Liver (tissue), 9 donors: ENCODE measurements around the gene PCDHA11. TPM values are rescaled to one million over a fixed set of nuclear protein-coding genes. Genes with fewer than 3 reads are reported as not detected.
A peak's percentile ranks its signal among the peaks of the same experiment; 100 is the strongest.
"Not testable (repeated sequence)": the region's sequence is repeated elsewhere in the genome, so short reads cannot be mapped to it uniquely, and the experiment has no call there.

Source experiments
- DNase-seq: peaks from one replicate; pipeline ENCODE4 v3.0.0-alpha.2; 2017; ENCODE audit warnings: low spot score
- H3K27ac ChIP-seq, 2 donors: one replicate each; pipeline ENCODE4 v1.7.0; 2013; ENCODE audit warnings: inconsistent platforms in 2 of 2, low read length in 2 of 2, control low read depth in 1 of 2, low read depth in 1 of 2, mild to moderate bottlenecking in 1 of 2
- H3K27me3 ChIP-seq, 4 donors: one replicate each; pipeline versions ENCODE4 v1.6.1 to v1.7.0; 2013; ENCODE audit warnings: low read length in 3 of 4, inconsistent platforms in 1 of 4, mild to moderate bottlenecking in 1 of 4, moderate library complexity in 1 of 4; ENCODE audit not compliant: control insufficient read depth in 4 of 4, insufficient read depth in 4 of 4
- H3K36me3 ChIP-seq, 4 donors: one replicate each; pipeline versions ENCODE4 v1.6.1 to v1.7.0; 2013; ENCODE audit warnings: low read length in 3 of 4, mild to moderate bottlenecking in 3 of 4, low read depth in 1 of 4, moderate library complexity in 1 of 4; ENCODE audit not compliant: control insufficient read depth in 4 of 4, insufficient read depth in 3 of 4
- H3K4me1 ChIP-seq, 4 donors: one replicate each; pipeline versions ENCODE4 v1.6.1 to v1.7.0; 2013; ENCODE audit warnings: low read length in 3 of 4, mild to moderate bottlenecking in 3 of 4, moderate library complexity in 1 of 4; ENCODE audit not compliant: control insufficient read depth in 4 of 4, insufficient read depth in 4 of 4
- H3K4me3 ChIP-seq, 3 donors: one replicate each; pipeline versions ENCODE4 v1.6.1 to v1.7.0; 2013; ENCODE audit warnings: low read length in 3 of 3, control low read depth in 1 of 3, low read depth in 1 of 3, mild to moderate bottlenecking in 1 of 3
- H3K9ac ChIP-seq, 2 donors: one replicate each; pipeline ENCODE4 v1.7.0; 2013; ENCODE audit warnings: low read length in 2 of 2, mild to moderate bottlenecking in 2 of 2, moderate library complexity in 2 of 2, control low read depth in 1 of 2, low read depth in 1 of 2
- H3K9me3 ChIP-seq, 4 donors: one replicate each; pipeline versions ENCODE4 v1.6.1 to v1.7.0; 2013; ENCODE audit warnings: low read length in 3 of 4; ENCODE audit not compliant: control insufficient read depth in 4 of 4
- CTCF ChIP-seq: fragments of 150-350 bp; IDR thresholded peaks from 2 replicates; pipeline ENCODE4 v1.5.1; 2017; ENCODE audit warnings: improper control_type of control experiment, low read depth, low read length; ENCODE audit not compliant: missing input control
- EGR1 ChIP-seq, 2 donors: IDR thresholded peaks; 2 replicates each; pipeline ENCODE4 v1.6.1; 2016 to 2018; ENCODE audit warnings: antibody characterized with exemption in 2 of 2, low read depth in 2 of 2
- FOXA1 ChIP-seq: IDR thresholded peaks from 2 replicates; pipeline ENCODE4 v1.6.1; 2016; ENCODE audit warnings: antibody characterized with exemption
- GABPA ChIP-seq, 2 donors: IDR thresholded peaks in 1 of 2; conservative IDR thresholded peaks in 1 of 2; 2 replicates each; pipeline ENCODE4 v1.6.1; 2016; ENCODE audit warnings: antibody characterized with exemption in 2 of 2, mild to moderate bottlenecking in 1 of 2, moderate library complexity in 1 of 2
- HNF4A ChIP-seq, 2 donors: conservative IDR thresholded peaks; 2 replicates each; pipeline ENCODE4 v1.6.1; 2016; ENCODE audit warnings: antibody characterized with exemption in 2 of 2, mild to moderate bottlenecking in 2 of 2
- JUND ChIP-seq, 2 donors: IDR thresholded peaks; 2 replicates each; pipeline ENCODE4 v1.6.1; 2016; ENCODE audit warnings: antibody characterized with exemption in 2 of 2
- MAX ChIP-seq: IDR thresholded peaks from 2 replicates; pipeline ENCODE4 v1.6.1; 2016; ENCODE audit warnings: antibody characterized with exemption
- NR2F2 ChIP-seq: IDR thresholded peaks from 2 replicates; pipeline ENCODE4 v1.6.1; 2016; ENCODE audit warnings: antibody characterized with exemption
- RAD21 ChIP-seq, 2 donors: IDR thresholded peaks; 2 replicates each; pipeline ENCODE4 v1.6.1; 2016; ENCODE audit warnings: antibody characterized with exemption in 2 of 2, mild to moderate bottlenecking in 2 of 2
- REST ChIP-seq: IDR thresholded peaks from 2 replicates; pipeline ENCODE4 v1.6.1; 2016; ENCODE audit warnings: antibody characterized with exemption, mild to moderate bottlenecking
- RXRA ChIP-seq, 2 donors: IDR thresholded peaks; 2 replicates each; pipeline ENCODE4 v1.6.1; 2017 to 2018; ENCODE audit warnings: antibody characterized with exemption in 2 of 2, mild to moderate bottlenecking in 1 of 2
- SP1 ChIP-seq: IDR thresholded peaks from 2 replicates; pipeline ENCODE4 v1.6.1; 2018; ENCODE audit warnings: antibody characterized with exemption, mild to moderate bottlenecking
- TAF1 ChIP-seq: conservative IDR thresholded peaks from 2 replicates; pipeline ENCODE4 v1.6.1; 2016; ENCODE audit warnings: antibody characterized with exemption, mild to moderate bottlenecking
- YY1 ChIP-seq: IDR thresholded peaks from 2 replicates; pipeline ENCODE4 v1.6.1; 2016; ENCODE audit warnings: antibody characterized with exemption, mild to moderate bottlenecking
- ZBTB33 ChIP-seq: IDR thresholded peaks from 2 replicates; pipeline ENCODE4 v1.6.1; 2016; ENCODE audit warnings: antibody characterized with exemption
- WGBS: extraction: QIAGEN DNeasy Blood & Tissue Kit; methylation state at CpG from one replicate; pipeline ENCODE4 v1.1.7; 2013; 5-methylcytosine and 5-hydroxymethylcytosine counted together
- polyA plus RNA-seq, 2 donors: library from polyadenylated mRNA; stranded (reverse) in 1 of 2; unstranded in 1 of 2; fragments of 200-250 nt in 1 of 2; fragments of >200 nt in 1 of 2; fragmentation: Nextera tagmentation in 1 of 2; extraction: Ambion mirVana in 1 of 2; gene quantifications; one replicate each; pipeline versions ENCODE4 v1.2.1 to v1.2.3, GENCODE V29; 2013 to 2015
- total RNA-seq, 2 donors: library from RNA; depleted of rRNA; stranded (reverse); fragments of >200 nt; gene quantifications; one replicate each; pipeline ENCODE4 v1.2.3, GENCODE V29; 2014
- donor health status: healthy.
- donor health status: healthy.
- donor health status: healthy.
- donor health status: healthy.
- donor health status: healthy.

PCDHA11 gene
- total and polyA plus RNA-seq, 4 donors = under 0.01 to 0.19 (median 0.05) TPM; not detected in 1

- no peak overlapping the region for H3K27ac ChIP-seq
- H3K4me1 ChIP-seq = no peaks in the 10 kb centered on the region
- H3K4me3 ChIP-seq = no peak overlapping the region
- TF ChIP-seq REST = no peak
- no peak for TF ChIP-seq SP1
- no peak for TF ChIP-seq YY1
- no peak for TF ChIP-seq MAX
- TF ChIP-seq JUND (IDR thresholded peaks at IDR 0.05) = no peak
- TF ChIP-seq ZBTB33 = no peak
- TF ChIP-seq RAD21 (IDR thresholded peaks at IDR 0.05) = no peak
- TF ChIP-seq TAF1 = no peak
- TF ChIP-seq CTCF = no peak
- TF ChIP-seq NR2F2 = no peak
- no peak for TF ChIP-seq GABPA (IDR thresholded peaks at IDR 0.05 in 1 of 2, conservative IDR thresholded peaks at IDR 0.05 in 1 of 2)
- TF ChIP-seq RXRA (IDR thresholded peaks at IDR 0.05) = no peak
- TF ChIP-seq HNF4A (conservative IDR thresholded peaks at IDR 0.05) = no peak
- no peak for TF ChIP-seq EGR1 (IDR thresholded peaks at IDR 0.05; ENCODE audit: low read depth in 2 of 2)
- no peak for TF ChIP-seq FOXA1
- no peaks in the 10 kb centered on the region for H3K36me3 ChIP-seq
- H3K9ac ChIP-seq = no peak overlapping the region
- peaks cover 16 to 38% (median 21%) of the 10 kb centered on the region in 4 donors for H3K9me3 ChIP-seq
- WGBS = 22% methylated on average over 18 of the region's 18 CpGs
- peaks cover 0 to 5% (median 2%) of the 10 kb centered on the region in 4 donors for H3K27me3 ChIP-seq
- no peak for DNase-seq
These were observed 40.4 kb upstream of the PCDHA11 start for GRCh38 chr5:140828362-140828737.

GRCh38 chr5:140829511-140830501 is 39.0 kb upstream of the PCDHA11 start:
- WGBS = 37% methylated on average over 106 of the region's 106 CpGs
- H3K9me3 ChIP-seq = peaks cover 12 to 32% (median 21%) of the 10 kb centered on the region in 4 donors

More at GRCh38 chr5:140829511-140830501, 39.0 kb upstream of the PCDHA11 start:
- not testable (repeated sequence) for H3K27me3 ChIP-seq, H3K36me3 ChIP-seq, H3K4me1 ChIP-seq, H3K9ac ChIP-seq, DNase-seq, H3K27ac ChIP-seq
- peak overlapping the region in 1 of 3 donors; percentile 20 for H3K4me3 ChIP-seq
